Stimulated activated CD4-positive, alpha-beta T cell treated with anti-CD3 and anti-CD28 coated beads, Interleukin-12 subunit alpha, Interleukin-12 subunit beta, amount 100 ng/mL, for 4 hours (primary cell): ENCODE measurements around the gene AMELY.
"Not testable (repeated sequence)": the region's sequence is repeated elsewhere in the genome, so short reads cannot be mapped to it uniquely, and the experiment has no call there.

Source experiments
- DNase-seq: peaks from one replicate; pipeline ENCODE4 v3.0.0-alpha.2; 2020

The AMELY gene

GRCh38 chrY:6911253-6911881 is at the start of gene AMELY:
Gene AMELY (minus strand): TSS chrY:6911752. CDS start chrY:6872608, 39,144 bp downstream.
- DNase-seq: no peak

GRCh38 chrY:6949947-6950346 is 38.4 kb upstream of the AMELY start:
- no peak for DNase-seq

- no peak for DNase-seq
Observed at GRCh38 chrY:6948378-6948777, 36.8 kb upstream of the AMELY start.

- no peak for DNase-seq
Observed at GRCh38 chrY:6947695-6948094, 36.1 kb upstream of the AMELY start.

- no peak for DNase-seq
Observed at GRCh38 chrY:6935497-6935896, 23.9 kb upstream of the AMELY start.

GRCh38 chrY:6931779-6932396 is 20.3 kb upstream of the AMELY start:
- DNase-seq: no peak

GRCh38 chrY:6929237-6929636 is 17.7 kb upstream of the AMELY start:
- DNase-seq: no peak

GRCh38 chrY:6928265-6928664 is 16.7 kb upstream of the AMELY start:
- DNase-seq: no peak

GRCh38 chrY:6921061-6921460 is 9.5 kb upstream of the AMELY start:
- no peak for DNase-seq

- DNase-seq: no peak
Observed at GRCh38 chrY:6913362-6913761, 1.8 kb upstream of the AMELY start.

GRCh38 chrY:6910372-6911252 is 940 bp downstream of the AMELY start, which contains the start of gene TBL1Y:
Gene TBL1Y (plus strand): TSS chrY:6910697. CDS start chrY:7025085, 114,388 bp downstream.
- no peak for DNase-seq

GRCh38 chrY:6909856-6910255 is 1.7 kb downstream of the AMELY start:
- DNase-seq: no peak

GRCh38 chrY:6909118-6909521 is 2.4 kb downstream of the AMELY start:
- DNase-seq: no peak

- not testable (repeated sequence) for DNase-seq
Observed at GRCh38 chrY:6908021-6908420, 3.5 kb downstream of the AMELY start.

- DNase-seq: no peak
Observed at GRCh38 chrY:6907591-6907990, 4.0 kb downstream of the AMELY start.

GRCh38 chrY:6902116-6902515 is 9.4 kb downstream of the AMELY start:
- not testable (repeated sequence) for DNase-seq

- DNase-seq: no peak
Observed at GRCh38 chrY:6895236-6895635, 16.3 kb downstream of the AMELY start.

GRCh38 chrY:6894496-6894895 is 17.1 kb downstream of the AMELY start:
- no peak for DNase-seq

GRCh38 chrY:6849384-6849783 is 62.2 kb downstream of the AMELY start:
- DNase-seq: no peak

- DNase-seq: not testable (repeated sequence)
Observed at GRCh38 chrY:6842650-6843049, 68.9 kb downstream of the AMELY start.
